Lower leg skin (tissue), 3 donors: ENCODE data around the gene CBX2.
A peak's percentile ranks its signal among the peaks of the same experiment; 100 is the strongest.

Source experiments
- POLR2A ChIP-seq, 2 donors: fragments of 450-650 bp; IDR thresholded peaks; one replicate each; pipeline ENCODE4 v1.6.1; 2016 to 2017; ENCODE audit warnings: antibody characterized with exemption in 2 of 2, mild to moderate bottlenecking in 1 of 2, moderate library complexity in 1 of 2
- TF ChIP-seq, protein P1 (sequence below), 3 donors: fragments of 450-650 bp; IDR thresholded peaks; one replicate each; pipeline ENCODE4 v1.5.1; 2016; ENCODE audit warnings: antibody characterized with exemption in 3 of 3, mild to moderate bottlenecking in 3 of 3, moderate library complexity in 2 of 3

GRCh38 chr17:79741751-79742588 is 36.0 kb upstream of the CBX2 start:
- TF ChIP-seq, protein P1, sequence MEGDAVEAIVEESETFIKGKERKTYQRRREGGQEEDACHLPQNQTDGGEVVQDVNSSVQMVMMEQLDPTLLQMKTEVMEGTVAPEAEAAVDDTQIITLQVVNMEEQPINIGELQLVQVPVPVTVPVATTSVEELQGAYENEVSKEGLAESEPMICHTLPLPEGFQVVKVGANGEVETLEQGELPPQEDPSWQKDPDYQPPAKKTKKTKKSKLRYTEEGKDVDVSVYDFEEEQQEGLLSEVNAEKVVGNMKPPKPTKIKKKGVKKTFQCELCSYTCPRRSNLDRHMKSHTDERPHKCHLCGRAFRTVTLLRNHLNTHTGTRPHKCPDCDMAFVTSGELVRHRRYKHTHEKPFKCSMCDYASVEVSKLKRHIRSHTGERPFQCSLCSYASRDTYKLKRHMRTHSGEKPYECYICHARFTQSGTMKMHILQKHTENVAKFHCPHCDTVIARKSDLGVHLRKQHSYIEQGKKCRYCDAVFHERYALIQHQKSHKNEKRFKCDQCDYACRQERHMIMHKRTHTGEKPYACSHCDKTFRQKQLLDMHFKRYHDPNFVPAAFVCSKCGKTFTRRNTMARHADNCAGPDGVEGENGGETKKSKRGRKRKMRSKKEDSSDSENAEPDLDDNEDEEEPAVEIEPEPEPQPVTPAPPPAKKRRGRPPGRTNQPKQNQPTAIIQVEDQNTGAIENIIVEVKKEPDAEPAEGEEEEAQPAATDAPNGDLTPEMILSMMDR (IDR thresholded peaks at IDR 0.05), result peak in 1 of 3 donors; percentile 56
- TF ChIP-seq POLR2A (IDR thresholded peaks at IDR 0.05), result no peak
